Lower leg skin (tissue), 3 donors: ENCODE data around the gene OXSR1.

ENCODE experiments used
- CTCF ChIP-seq, 3 donors: fragments of 450-650 bp; IDR thresholded peaks; one replicate each; pipeline ENCODE4 v1.5.1; 2016; ENCODE audit warnings: antibody characterized with exemption in 3 of 3, mild to moderate bottlenecking in 3 of 3, moderate library complexity in 2 of 3
- POLR2A ChIP-seq, 2 donors: fragments of 450-650 bp; IDR thresholded peaks; one replicate each; pipeline ENCODE4 v1.6.1; 2016 to 2017; ENCODE audit warnings: antibody characterized with exemption in 2 of 2, mild to moderate bottlenecking in 1 of 2, moderate library complexity in 1 of 2

- TF ChIP-seq CTCF (IDR thresholded peaks at IDR 0.05) (no peak), POLR2A (IDR thresholded peaks at IDR 0.05) (no peak)
These were observed 132.8 kb downstream of the OXSR1 start for GRCh38 chr3:38297947-38298711.
